Measurements from ENCODE around the gene DOK6.

- no peak for TF ChIP-seq TAF1 (IDR thresholded peaks at IDR 0.05; ENCODE audit: low read depth, low read length)
- TF ChIP-seq POLR2A (IDR thresholded peaks at IDR 0.05; ENCODE audit: low read depth, low read length) = no peak
- TF ChIP-seq POLR2AphosphoS5 (IDR thresholded peaks at IDR 0.05; ENCODE audit: low read depth, low read length) = no peak
- TF ChIP-seq SPI1 (IDR thresholded peaks at IDR 0.05; ENCODE audit: low read depth, low read length) = no peak
- no peak for TF ChIP-seq POU2F2 (IDR thresholded peaks at IDR 0.05; ENCODE audit: low read depth, low read length)
- no peak for TF ChIP-seq PAX5 (IDR thresholded peaks at IDR 0.05; ENCODE audit: insufficient read depth, low read length, severe bottlenecking)
These were observed 302.8 kb downstream of the DOK6 start for GRCh38 chr18:69703461-69703860.

Measured in GM12891 (cell line).